Adrenal gland (tissue), 12 donors: ENCODE results near the gene SUCLG2. TPM values are rescaled to one million over a fixed set of nuclear protein-coding genes. Genes with fewer than 3 reads are reported as not detected.
"Not testable (repeated sequence)": the region's sequence is repeated elsewhere in the genome, so short reads cannot be mapped to it uniquely, and the experiment has no call there.

Experiments used
- DNase-seq, 7 donors: peaks; one replicate each; pipeline ENCODE4 v3.0.0-alpha.2; 2019 to 2020
- H3K27ac ChIP-seq, 5 donors: fragments of 200-600 bp; sonication (generic) in 4 of 5; 1 replicate in 3 of 5; 2 replicates in 2 of 5; pipeline versions ENCODE4 v1.5.1 to v1.8.0; 2016 to 2020; ENCODE audit warnings: mild to moderate bottlenecking in 1 of 5
- H3K27me3 ChIP-seq: fragments of 200-600 bp; 2 replicates; pipeline ENCODE4 v1.8.0; 2021
- H3K36me3 ChIP-seq, 2 donors: fragments of 200-600 bp; replicated peaks in 1 of 2; 1 replicate in 1 of 2; 2 replicates in 1 of 2; pipeline versions ENCODE4 v1.5.1 to v1.8.0; 2018 to 2022
- H3K4me1 ChIP-seq, 2 donors: fragments of 200-600 bp; replicated peaks in 1 of 2; 1 replicate in 1 of 2; 2 replicates in 1 of 2; pipeline versions ENCODE4 v1.5.1 to v1.8.0; 2018 to 2021
- H3K4me3 ChIP-seq, 4 donors: fragments of 200-600 bp; sonication (generic) in 3 of 4; one replicate each; pipeline ENCODE4 v1.5.1; 2016 to 2018
- H3K9me3 ChIP-seq, 3 donors: fragments of 200-600 bp; sonication (generic) in 1 of 3; replicated peaks in 1 of 3; 1 replicate in 2 of 3; 2 replicates in 1 of 3; pipeline versions ENCODE4 v1.5.1 to v1.8.0; 2016 to 2021
- CTCF ChIP-seq, 6 experiments: fragments of 450-650 bp in 4 of 6; fragments of 200-600 bp in 2 of 6; sonication (generic) in 1 of 6; IDR thresholded peaks; 1 replicate in 5 of 6; 2 replicates in 1 of 6; pipeline versions ENCODE4 v1.5.1 to v1.8.0; 2016 to 2021; ENCODE audit warnings: antibody characterized with exemption in 6 of 6, mild to moderate bottlenecking in 2 of 6, moderate library complexity in 1 of 6
- POLR2A ChIP-seq, 2 donors: fragments of 450-650 bp; IDR thresholded peaks; one replicate each; pipeline ENCODE4 v1.6.1; 2017; ENCODE audit warnings: antibody characterized with exemption in 2 of 2, mild to moderate bottlenecking in 2 of 2, moderate library complexity in 1 of 2
- WGBS, 4 donors: extraction: QIAGEN DNeasy Blood & Tissue Kit in 2 of 4; methylation state at CpG; one replicate each; pipeline versions ENCODE4 v1.1.5 to v1.1.7; 2013 to 2017; 5-methylcytosine and 5-hydroxymethylcytosine counted together
- intact Hi-C, 2 donors: fragments of 100-400 bp; cut with DNase I; formaldehyde crosslinking; loops; one replicate each; pipeline versions ENCODE4 v1.14.1 to v1.15.0; 2022 to 2023
- polyA plus RNA-seq, 3 donors: library from polyadenylated mRNA; stranded (reverse); fragments of 200-250 nt in 2 of 3; fragments of 350-450 nt in 1 of 3; fragmentation: Illumina TruSeq in 1 of 3; extraction: RNeasy Lipid Tissue Mini Kit (QIAGEN cat#74804) in 1 of 3; gene quantifications; one replicate each; pipeline ENCODE4 v1.2.3, GENCODE V29; 2013 to 2014
- total RNA-seq, 9 donors: library from RNA; depleted of rRNA in 4 of 9; stranded (reverse); fragments of >200 nt in 4 of 9; fragments of 120-200 nt in 1 of 9; fragmentation: NEBNext Ultra II Directional in 1 of 9; extraction: Animal tissue kit (Norgen Biotek cat#: 25700) in 1 of 9; gene quantifications; one replicate each; pipeline versions ENCODE4 v1.1.0 to v1.2.4, GENCODE V29; 2013 to 2023
- donor health status: healthy with polysubstance abuse.
- donor health status: Bipolar disorder and iron deficiency.
- donor health status: DM: yes; HTN: yes; CAD: no.
- donor health status: DM: no; HTN: no; CAD: no.
- donor health status: DM: no; HTN: no; CAD: no.
- donor health status: DM: yes; HTN: yes; CAD: no.

Gene SUCLG2
- total and polyA plus RNA-seq, 12 donors: 24.4 to 115 (median 69.6) TPM

GRCh38 chr3:67550541-67550940 lies 103.9 kb downstream of the SUCLG2 start:
- no peaks in the 10 kb centered on the region for H3K4me1 ChIP-seq
- WGBS, 4 donors: 77 to 88% (median 82%) methylated on average over 7 of the region's 7 CpGs
- DNase-seq: no peak
- no peaks in the 10 kb centered on the region for H3K9me3 ChIP-seq
- no peaks in the 10 kb centered on the region for H3K36me3 ChIP-seq
- H3K27ac ChIP-seq: no peak overlapping the region
- intact Hi-C loops: no loop called here
- TF ChIP-seq POLR2A (IDR thresholded peaks at IDR 0.05): no peak
- no peak for TF ChIP-seq CTCF (IDR thresholded peaks at IDR 0.05)
- H3K27me3 ChIP-seq: no peaks in the 10 kb centered on the region
- no peak overlapping the region for H3K4me3 ChIP-seq

- H3K4me3 ChIP-seq, intact Hi-C loops, H3K36me3 ChIP-seq, H3K9me3 ChIP-seq, H3K27ac ChIP-seq, H3K27me3 ChIP-seq, DNase-seq: not testable (repeated sequence)
- H3K4me1 ChIP-seq: peaks cover 0 to 14% of the 10 kb centered on the region in 2 donors
- WGBS, 4 donors: 97 to 100% (median 100%) methylated on average over 3 of the region's 3 CpGs
Measured at GRCh38 chr3:67542502-67543250, 111.7 kb downstream of the SUCLG2 start.

- TF ChIP-seq POLR2A (IDR thresholded peaks at IDR 0.05) (no peak), CTCF (IDR thresholded peaks at IDR 0.05) (no peak)
- intact Hi-C loops: no loop called here
- WGBS, 4 donors: 85 to 98% (median 90%) methylated on average over 2 to 8 of the region's 8 CpGs
Measured at GRCh38 chr3:67540198-67540894, 114.1 kb downstream of the SUCLG2 start.

GRCh38 chr3:67537203-67537602 lies 117.2 kb downstream of the SUCLG2 start:
- DNase-seq, H3K36me3 ChIP-seq, H3K27ac ChIP-seq, H3K27me3 ChIP-seq, intact Hi-C loops, H3K9me3 ChIP-seq, H3K4me3 ChIP-seq, H3K4me1 ChIP-seq: not testable (repeated sequence)
- WGBS, 4 donors: 87 to 100% (median 98%) methylated on average over 4 of the region's 4 CpGs

More at GRCh38 chr3:67540198-67540894, 114.1 kb downstream of the SUCLG2 start:
- no peaks in the 10 kb centered on the region for H3K27me3 ChIP-seq
- H3K4me1 ChIP-seq: peaks cover 0 to 14% of the 10 kb centered on the region in 2 donors
- H3K9me3 ChIP-seq: no peaks in the 10 kb centered on the region
- no peak overlapping the region for H3K27ac ChIP-seq
- no peak for DNase-seq
- no peak overlapping the region for H3K4me3 ChIP-seq
- no peaks in the 10 kb centered on the region for H3K36me3 ChIP-seq

- Histone ChIP-seq H3K36me3 (no peaks in the 10 kb centered on the region), H3K27me3 (no peaks in the 10 kb centered on the region), H3K4me1 (peaks cover 0 to 7% of the 10 kb centered on the region in 2 donors), H3K4me3 (no peak overlapping the region), H3K27ac (no peak overlapping the region), H3K9me3 (no peaks in the 10 kb centered on the region)
- intact Hi-C loops: no loop called here
- no peak for TF ChIP-seq POLR2A (IDR thresholded peaks at IDR 0.05)
- no peak for DNase-seq
- WGBS, 4 donors: 77 to 84% (median 80%) methylated on average over 3 of the region's 3 CpGs
Measured at GRCh38 chr3:67535006-67535405, 119.4 kb downstream of the SUCLG2 start.
